K562 (cell line): Measurements from ENCODE around the gene TUBB6. TPM values are rescaled to one million over a fixed set of nuclear protein-coding genes. Genes with fewer than 3 reads are reported as not detected.

ENCODE experiments used
- CREB1 ChIP-seq, 2 experiments: sonication (generic) in 1 of 2; formaldehyde crosslinking in 1 of 2; IDR thresholded peaks; 2 replicates each; pipeline versions ENCODE4 v1.6.1 to v1.8.0; 2012 to 2022; ENCODE audit warnings: inconsistent platforms in 1 of 2, mild to moderate bottlenecking in 1 of 2, missing genetic modification reagents in 1 of 2, moderate library complexity in 1 of 2
- CSDE1 ChIP-seq, 2 experiments: fragments of 450-650 bp; IDR thresholded peaks; 2 replicates each; pipeline ENCODE4 v1.6.1; 2016; ENCODE audit warnings: mild to moderate bottlenecking in 1 of 2
- ETV1 ChIP-seq: fragments of 450-650 bp; conservative IDR thresholded peaks from 2 replicates; pipeline ENCODE4 v1.6.1; 2016; ENCODE audit warnings: missing genetic modification characterization, control low read depth, low read depth, missing compliant biosample characterization
- GABPA ChIP-seq: fragments of 200-800 bp; sonication (Bioruptor generic); conservative IDR thresholded peaks from 2 replicates; pipeline ENCODE4 v1.6.1; 2016; ENCODE audit warnings: low read depth, missing genetic modification characterization, missing compliant biosample characterization
- GABPB2 ChIP-seq: fragments of 250-450 bp; sonication (Bioruptor Pico); conservative IDR thresholded peaks from 2 replicates; pipeline ENCODE4 v1.5.1; 2021; ENCODE audit warnings: mild to moderate bottlenecking
- HNRNPK ChIP-seq: fragments of 200-400 bp; formaldehyde crosslinking; IDR thresholded peaks from one replicate; pipeline ENCODE4 v1.6.1; 2018; ENCODE audit warnings: mild to moderate bottlenecking, low read depth, low read length; ENCODE audit not compliant: poor library complexity, severe bottlenecking
- JUNB ChIP-seq: fragments of 450-650 bp; formaldehyde crosslinking; conservative IDR thresholded peaks from 2 replicates; pipeline ENCODE4 v1.4.0; 2020; ENCODE audit warnings: mild to moderate bottlenecking
- NFATC3 ChIP-seq: fragments of 450-650 bp; IDR thresholded peaks from 2 replicates; pipeline ENCODE4 v1.6.1; 2017; ENCODE audit warnings: mild to moderate bottlenecking
- NFRKB ChIP-seq: fragments of 450-650 bp; IDR thresholded peaks from 2 replicates; pipeline ENCODE4 v1.6.1; 2016; ENCODE audit warnings: low read depth
- POLR2B ChIP-seq: fragments of 450-650 bp; IDR thresholded peaks from 2 replicates; pipeline ENCODE4 v1.6.1; 2018; ENCODE audit warnings: low read depth; ENCODE audit not compliant: partially characterized antibody
- ZC3H11A ChIP-seq: IDR thresholded peaks from 2 replicates; pipeline ENCODE4 v1.6.1; 2012; ENCODE audit warnings: low read depth, low read length, improper control_type of control experiment
- polyA plus RNA-seq, 8 experiments: library from polyadenylated mRNA; depleted of rRNA in 4 of 8; stranded (reverse) in 5 of 8; unstranded in 3 of 8; fragments of >200 nt; fragmentation: Nextera tagmentation in 2 of 8; fragmentation: Illumina TruSeq in 1 of 8; extraction: Ambion mirVana in 2 of 8; extraction: Trizol in 1 of 8; gene quantifications; 2 replicates each; pipeline versions ENCODE4 v1.2.1 to v1.2.3, GENCODE V29; 2011 to 2014; ENCODE audit warnings: inconsistent platforms in 1 of 8, missing spikeins in 1 of 8
- total RNA-seq, 7 experiments: library from RNA; depleted of rRNA in 6 of 7; stranded (reverse); fragments of >200 nt in 6 of 7; fragmentation: Illumina TruSeq in 2 of 7; extraction: Trizol in 2 of 7; gene quantifications; 2 replicates each; pipeline versions ENCODE4 v1.2.1 to v1.2.3, GENCODE V29; 2011 to 2021; ENCODE audit warnings: low replicate concordance in 1 of 7
- TF ChIP-seq, protein P1 (sequence below): IDR thresholded peaks from 2 replicates; pipeline ENCODE4 v1.6.1; 2011; ENCODE audit warnings: borderline replicate concordance, low read depth, mild to moderate bottlenecking, moderate library complexity, low read length; ENCODE audit not compliant: insufficient read depth, poor library complexity, severe bottlenecking
- TF ChIP-seq, protein P2 (sequence below): sonication (generic); formaldehyde crosslinking; IDR thresholded peaks from 2 replicates; pipeline ENCODE4 v1.5.0; 2020; ENCODE audit warnings: missing genetic modification reagents
- TF ChIP-seq, protein P3 (sequence below): fragments of 250-450 bp; sonication (Bioruptor Pico); IDR thresholded peaks from 2 replicates; pipeline ENCODE4 v1.8.0; 2021; ENCODE audit warnings: mild to moderate bottlenecking, moderate library complexity
- TF ChIP-seq, protein P4 (sequence below): sonication (generic); formaldehyde crosslinking; IDR thresholded peaks from 2 replicates; pipeline ENCODE4 v1.8.1; 2023; ENCODE audit warnings: mild to moderate bottlenecking, missing genetic modification reagents

The TUBB6 gene
- total and polyA plus RNA-seq, 9 of the 15 experiments (the other 6 are each of a cell fraction or from before 2014, with no cell fraction given): 43.9 to 404 (median 81.1) TPM

DNA sequence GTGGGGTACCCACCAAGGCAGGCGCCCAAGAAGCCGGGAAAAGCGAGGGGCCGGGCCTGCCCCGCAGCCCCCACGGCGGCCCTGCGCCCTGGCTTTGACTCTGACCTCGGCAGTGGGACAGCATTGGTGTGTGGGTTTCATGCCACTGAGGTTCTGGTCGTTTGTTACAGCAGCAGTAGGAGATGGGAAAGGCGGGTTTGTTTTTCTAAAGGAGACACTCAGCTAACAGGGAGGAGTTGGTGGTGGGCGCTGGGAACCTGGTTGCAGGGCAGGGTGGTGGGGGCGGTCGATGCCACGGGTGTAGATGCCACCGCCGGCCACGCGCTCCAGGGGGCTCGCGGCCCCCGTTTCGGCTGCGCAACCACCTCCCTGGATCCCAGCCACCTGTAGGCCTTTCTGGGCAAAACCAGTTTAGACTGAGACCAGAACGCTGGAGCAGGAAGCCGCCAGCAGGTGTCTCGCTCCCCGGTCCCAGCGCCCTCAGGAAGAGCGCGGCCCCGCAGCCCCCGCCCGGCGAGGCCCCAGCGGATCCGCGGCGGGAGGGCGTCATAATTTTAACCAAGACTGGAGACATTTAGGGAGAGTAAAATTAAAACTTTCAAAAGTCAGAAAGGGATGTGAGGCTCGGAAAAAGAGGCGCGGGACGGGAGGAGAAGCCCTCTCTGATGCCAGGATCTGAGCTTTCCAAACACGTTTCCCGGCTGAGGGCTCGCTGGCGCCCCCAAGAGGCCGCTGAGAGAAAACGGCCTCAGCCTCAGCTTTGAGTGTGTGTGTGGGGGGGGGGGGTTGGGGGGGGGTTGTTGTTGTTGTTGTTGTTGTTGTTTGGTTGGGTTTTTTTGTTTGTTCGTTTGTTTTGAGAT, 36.4 kb upstream of the TUBB6 start (continued):
- TF ChIP-seq GABPA (tag): peak; percentile 42; the same call in 1 of the 2 replicates
- TF ChIP-seq, protein P1, sequence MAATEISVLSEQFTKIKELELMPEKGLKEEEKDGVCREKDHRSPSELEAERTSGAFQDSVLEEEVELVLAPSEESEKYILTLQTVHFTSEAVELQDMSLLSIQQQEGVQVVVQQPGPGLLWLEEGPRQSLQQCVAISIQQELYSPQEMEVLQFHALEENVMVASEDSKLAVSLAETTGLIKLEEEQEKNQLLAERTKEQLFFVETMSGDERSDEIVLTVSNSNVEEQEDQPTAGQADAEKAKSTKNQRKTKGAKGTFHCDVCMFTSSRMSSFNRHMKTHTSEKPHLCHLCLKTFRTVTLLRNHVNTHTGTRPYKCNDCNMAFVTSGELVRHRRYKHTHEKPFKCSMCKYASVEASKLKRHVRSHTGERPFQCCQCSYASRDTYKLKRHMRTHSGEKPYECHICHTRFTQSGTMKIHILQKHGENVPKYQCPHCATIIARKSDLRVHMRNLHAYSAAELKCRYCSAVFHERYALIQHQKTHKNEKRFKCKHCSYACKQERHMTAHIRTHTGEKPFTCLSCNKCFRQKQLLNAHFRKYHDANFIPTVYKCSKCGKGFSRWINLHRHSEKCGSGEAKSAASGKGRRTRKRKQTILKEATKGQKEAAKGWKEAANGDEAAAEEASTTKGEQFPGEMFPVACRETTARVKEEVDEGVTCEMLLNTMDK: peak; percentile 93
- TF ChIP-seq CREB1 (IDR thresholded peaks at IDR 0.05): 0 out of 2 replicates have a peak, but pooled peaks have one; percentile 27
- no peak for TF ChIP-seq CREB1 (CRISPR knock-in tag; IDR thresholded peaks at IDR 0.05)
- TF ChIP-seq GABPB2 (CRISPR knock-in tag): no peak
- no peak for TF ChIP-seq JUNB (CRISPR knock-in tag)
- no peak for TF ChIP-seq NFATC3
- TF ChIP-seq NFRKB: no peak
- TF ChIP-seq ETV1 (tag): peak; percentile 68
- no peak for TF ChIP-seq HNRNPK
- TF ChIP-seq, protein P2, sequence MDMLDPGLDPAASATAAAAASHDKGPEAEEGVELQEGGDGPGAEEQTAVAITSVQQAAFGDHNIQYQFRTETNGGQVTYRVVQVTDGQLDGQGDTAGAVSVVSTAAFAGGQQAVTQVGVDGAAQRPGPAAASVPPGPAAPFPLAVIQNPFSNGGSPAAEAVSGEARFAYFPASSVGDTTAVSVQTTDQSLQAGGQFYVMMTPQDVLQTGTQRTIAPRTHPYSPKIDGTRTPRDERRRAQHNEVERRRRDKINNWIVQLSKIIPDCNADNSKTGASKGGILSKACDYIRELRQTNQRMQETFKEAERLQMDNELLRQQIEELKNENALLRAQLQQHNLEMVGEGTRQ (CRISPR knock-in tag): no peak
- no peak for TF ChIP-seq ZC3H11A
- no peak for TF ChIP-seq CSDE1 (IDR thresholded peaks at IDR 0.05)
- no peak for TF ChIP-seq POLR2B
- TF ChIP-seq, protein P3, sequence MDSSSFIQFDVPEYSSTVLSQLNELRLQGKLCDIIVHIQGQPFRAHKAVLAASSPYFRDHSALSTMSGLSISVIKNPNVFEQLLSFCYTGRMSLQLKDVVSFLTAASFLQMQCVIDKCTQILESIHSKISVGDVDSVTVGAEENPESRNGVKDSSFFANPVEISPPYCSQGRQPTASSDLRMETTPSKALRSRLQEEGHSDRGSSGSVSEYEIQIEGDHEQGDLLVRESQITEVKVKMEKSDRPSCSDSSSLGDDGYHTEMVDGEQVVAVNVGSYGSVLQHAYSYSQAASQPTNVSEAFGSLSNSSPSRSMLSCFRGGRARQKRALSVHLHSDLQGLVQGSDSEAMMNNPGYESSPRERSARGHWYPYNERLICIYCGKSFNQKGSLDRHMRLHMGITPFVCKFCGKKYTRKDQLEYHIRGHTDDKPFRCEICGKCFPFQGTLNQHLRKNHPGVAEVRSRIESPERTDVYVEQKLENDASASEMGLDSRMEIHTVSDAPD: no peak
- TF ChIP-seq, protein P4, sequence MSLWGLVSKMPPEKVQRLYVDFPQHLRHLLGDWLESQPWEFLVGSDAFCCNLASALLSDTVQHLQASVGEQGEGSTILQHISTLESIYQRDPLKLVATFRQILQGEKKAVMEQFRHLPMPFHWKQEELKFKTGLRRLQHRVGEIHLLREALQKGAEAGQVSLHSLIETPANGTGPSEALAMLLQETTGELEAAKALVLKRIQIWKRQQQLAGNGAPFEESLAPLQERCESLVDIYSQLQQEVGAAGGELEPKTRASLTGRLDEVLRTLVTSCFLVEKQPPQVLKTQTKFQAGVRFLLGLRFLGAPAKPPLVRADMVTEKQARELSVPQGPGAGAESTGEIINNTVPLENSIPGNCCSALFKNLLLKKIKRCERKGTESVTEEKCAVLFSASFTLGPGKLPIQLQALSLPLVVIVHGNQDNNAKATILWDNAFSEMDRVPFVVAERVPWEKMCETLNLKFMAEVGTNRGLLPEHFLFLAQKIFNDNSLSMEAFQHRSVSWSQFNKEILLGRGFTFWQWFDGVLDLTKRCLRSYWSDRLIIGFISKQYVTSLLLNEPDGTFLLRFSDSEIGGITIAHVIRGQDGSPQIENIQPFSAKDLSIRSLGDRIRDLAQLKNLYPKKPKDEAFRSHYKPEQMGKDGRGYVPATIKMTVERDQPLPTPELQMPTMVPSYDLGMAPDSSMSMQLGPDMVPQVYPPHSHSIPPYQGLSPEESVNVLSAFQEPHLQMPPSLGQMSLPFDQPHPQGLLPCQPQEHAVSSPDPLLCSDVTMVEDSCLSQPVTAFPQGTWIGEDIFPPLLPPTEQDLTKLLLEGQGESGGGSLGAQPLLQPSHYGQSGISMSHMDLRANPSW (CRISPR knock-in tag): no peak
